Neural cell (in vitro differentiated cells): Measurements from ENCODE around the gene IPO13. TPM values are rescaled to one million over a fixed set of nuclear protein-coding genes. Genes with fewer than 3 reads are reported as not detected.

Experiments
- H2AFZ ChIP-seq: fragments of 200-600, 300-800 bp; sonication (generic), shearing (Covaris generic); 2 replicates; pipeline ENCODE4 v1.6.0; 2014; ENCODE audit warnings: low read depth, mild to moderate bottlenecking, antibody characterized with exemption, low read length, moderate library complexity
- H3F3A ChIP-seq: fragments of 200-600 bp; shearing (Covaris generic); 2 replicates; pipeline ENCODE4 v1.6.1; 2016; ENCODE audit warnings: mild to moderate bottlenecking, moderate library complexity, mixed read lengths, antibody characterized with exemption, low read length; ENCODE audit not compliant: insufficient read depth, poor library complexity, severe bottlenecking
- H3K27ac ChIP-seq: fragments of 200-600, 300-800 bp; sonication (generic), shearing (Covaris generic); 2 replicates; pipeline ENCODE4 v1.5.1; 2014; ENCODE audit warnings: mild to moderate bottlenecking, low read length, moderate library complexity
- H3K27me3 ChIP-seq: fragments of 300-800, 200-600 bp; sonication (generic), shearing (Covaris generic); 2 replicates; pipeline ENCODE4 v1.6.0; 2014; ENCODE audit warnings: mild to moderate bottlenecking, low read depth, low read length, moderate library complexity; ENCODE audit not compliant: insufficient read depth
- H3K36me3 ChIP-seq: fragments of 300-800, 200-600 bp; sonication (generic), shearing (Covaris generic); 2 replicates; pipeline ENCODE4 v1.5.1; 2014; ENCODE audit warnings: mild to moderate bottlenecking, antibody characterized with exemption, low read length, moderate library complexity; ENCODE audit not compliant: insufficient read depth
- H3K4me2 ChIP-seq: fragments of 300-800, 200-600 bp; sonication (generic), shearing (Covaris generic); 2 replicates; pipeline ENCODE4 v1.6.0; 2014; ENCODE audit warnings: mild to moderate bottlenecking, low read length
- H3K4me3 ChIP-seq: fragments of 300-800, 200-600 bp; sonication (generic), shearing (Covaris generic); 2 replicates; pipeline ENCODE4 v1.5.1; 2014; ENCODE audit warnings: mild to moderate bottlenecking, low read length, moderate library complexity
- H3K79me2 ChIP-seq: fragments of 200-600 bp; shearing (Covaris generic); replicated peaks from 2 replicates; pipeline ENCODE4 v1.6.0; 2014; ENCODE audit warnings: mild to moderate bottlenecking, low read length, moderate library complexity; ENCODE audit not compliant: insufficient read depth
- H3K9ac ChIP-seq: fragments of 300-800, 200-600 bp; sonication (generic), shearing (Covaris generic); 2 replicates; pipeline ENCODE4 v1.6.1; 2016; ENCODE audit warnings: mild to moderate bottlenecking, low read length, mixed read lengths
- H3K9me2 ChIP-seq: fragments of 200-600 bp; shearing (Covaris generic); 2 replicates; pipeline ENCODE4 v1.6.1; 2016; ENCODE audit warnings: mild to moderate bottlenecking, low read length, mixed read lengths; ENCODE audit not compliant: insufficient read depth
- H3K9me3 ChIP-seq: fragments of 200-600, 300-800 bp; sonication (generic), shearing (Covaris generic); 2 replicates; pipeline ENCODE4 v1.6.1; 2016; ENCODE audit warnings: mild to moderate bottlenecking, mixed run types, low read length, moderate library complexity, mixed read lengths
- H4K20me1 ChIP-seq: fragments of 200-600 bp; shearing (Covaris generic); 2 replicates; pipeline ENCODE4 v1.6.1; 2016; ENCODE audit warnings: mild to moderate bottlenecking, mixed run types; ENCODE audit not compliant: insufficient read depth
- EP300 ChIP-seq: fragments of 450-650 bp; conservative IDR thresholded peaks from 2 replicates; pipeline ENCODE4 v1.6.1; 2014; ENCODE audit warnings: antibody characterized with exemption, mild to moderate bottlenecking, moderate library complexity; ENCODE audit not compliant: poor library complexity, severe bottlenecking
- EZH2 ChIP-seq: fragments of 200-600, 300-800 bp; shearing (Covaris generic), sonication (generic); IDR thresholded peaks from 2 replicates; pipeline ENCODE4 v1.6.1; 2014; ENCODE audit warnings: antibody characterized with exemption, low read length, borderline replicate concordance, mild to moderate bottlenecking; ENCODE audit not compliant: insufficient read depth, poor library complexity, severe bottlenecking
- MXI1 ChIP-seq: fragments of 450-650 bp; conservative IDR thresholded peaks from 2 replicates; pipeline ENCODE4 v1.6.1; 2014; ENCODE audit warnings: antibody characterized with exemption, mild to moderate bottlenecking; ENCODE audit not compliant: poor library complexity, severe bottlenecking
- POLR2AphosphoS5 ChIP-seq: IDR thresholded peaks from 2 replicates; pipeline ENCODE4 v1.6.1; 2012
- RAD21 ChIP-seq: fragments of 450-650 bp; conservative IDR thresholded peaks from 2 replicates; pipeline ENCODE4 v1.6.1; 2014; ENCODE audit warnings: antibody characterized with exemption, mild to moderate bottlenecking, moderate library complexity
- SMC3 ChIP-seq: fragments of 450-650 bp; conservative IDR thresholded peaks from 2 replicates; pipeline ENCODE4 v1.6.1; 2014; ENCODE audit warnings: antibody characterized with exemption, mild to moderate bottlenecking, moderate library complexity; ENCODE audit not compliant: poor library complexity
- TAF1 ChIP-seq: IDR thresholded peaks from 2 replicates; pipeline ENCODE4 v1.6.1; 2012; ENCODE audit warnings: low read depth
- polyA plus RNA-seq: library from polyadenylated mRNA; depleted of rRNA; stranded (reverse); fragments of >200 nt; gene quantifications from 2 replicates; pipeline ENCODE4 v1.2.3, GENCODE V29; 2014
- TF ChIP-seq, protein P1 (sequence below): fragments of 450-650 bp; IDR thresholded peaks from 2 replicates; pipeline ENCODE4 v1.5.1; 2014; ENCODE audit warnings: antibody characterized with exemption, mild to moderate bottlenecking, moderate library complexity; ENCODE audit not compliant: poor library complexity, severe bottlenecking
- TF ChIP-seq, protein P2 (sequence below): IDR thresholded peaks from 2 replicates; pipeline ENCODE4 v1.6.1; 2012; ENCODE audit warnings: borderline replicate concordance

Gene IPO13
- polyA plus RNA-seq, 1 donor from 2014 or later, result 29.8 TPM

DNA sequence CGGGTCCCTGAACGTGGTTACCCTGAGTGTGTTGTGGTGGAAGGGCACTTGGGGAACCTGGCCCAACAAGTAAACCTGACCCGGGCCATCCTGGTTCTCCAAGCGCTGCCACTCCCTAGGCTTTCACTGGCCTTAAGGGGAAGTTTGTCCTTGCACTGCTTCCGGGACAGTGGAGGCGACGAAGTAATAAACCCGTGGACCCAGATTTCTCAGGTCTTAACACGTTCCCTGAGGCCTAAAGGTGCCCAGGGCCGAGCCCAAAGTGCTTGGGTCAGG lies 44.4 kb downstream of the IPO13 start:
- Histone ChIP-seq H3K9ac (peak overlapping the region; percentile 65), H2AFZ (no peak overlapping the region), H3F3A (no peaks in the 10 kb centered on the region), H3K9me3 (no peaks in the 10 kb centered on the region), H3K36me3 (no peaks in the 10 kb centered on the region), H4K20me1 (no peaks in the 10 kb centered on the region), H3K4me3 (peak overlapping the region; percentile 91), H3K9me2 (no peaks in the 10 kb centered on the region), H3K27ac (no peak overlapping the region), H3K79me2 (no peaks in the 10 kb centered on the region), H3K27me3 (no peaks in the 10 kb centered on the region), H3K4me2 (peak overlapping the region; percentile 73)
- TF ChIP-seq TAF1 (no peak), SMC3 (no peak), EP300 (no peak), EZH2 (no peak), RAD21 (no peak), MXI1 (no peak), POLR2AphosphoS5 (no peak)
- TF ChIP-seq, protein P1, sequence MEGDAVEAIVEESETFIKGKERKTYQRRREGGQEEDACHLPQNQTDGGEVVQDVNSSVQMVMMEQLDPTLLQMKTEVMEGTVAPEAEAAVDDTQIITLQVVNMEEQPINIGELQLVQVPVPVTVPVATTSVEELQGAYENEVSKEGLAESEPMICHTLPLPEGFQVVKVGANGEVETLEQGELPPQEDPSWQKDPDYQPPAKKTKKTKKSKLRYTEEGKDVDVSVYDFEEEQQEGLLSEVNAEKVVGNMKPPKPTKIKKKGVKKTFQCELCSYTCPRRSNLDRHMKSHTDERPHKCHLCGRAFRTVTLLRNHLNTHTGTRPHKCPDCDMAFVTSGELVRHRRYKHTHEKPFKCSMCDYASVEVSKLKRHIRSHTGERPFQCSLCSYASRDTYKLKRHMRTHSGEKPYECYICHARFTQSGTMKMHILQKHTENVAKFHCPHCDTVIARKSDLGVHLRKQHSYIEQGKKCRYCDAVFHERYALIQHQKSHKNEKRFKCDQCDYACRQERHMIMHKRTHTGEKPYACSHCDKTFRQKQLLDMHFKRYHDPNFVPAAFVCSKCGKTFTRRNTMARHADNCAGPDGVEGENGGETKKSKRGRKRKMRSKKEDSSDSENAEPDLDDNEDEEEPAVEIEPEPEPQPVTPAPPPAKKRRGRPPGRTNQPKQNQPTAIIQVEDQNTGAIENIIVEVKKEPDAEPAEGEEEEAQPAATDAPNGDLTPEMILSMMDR, result no peak
- TF ChIP-seq, protein P2, sequence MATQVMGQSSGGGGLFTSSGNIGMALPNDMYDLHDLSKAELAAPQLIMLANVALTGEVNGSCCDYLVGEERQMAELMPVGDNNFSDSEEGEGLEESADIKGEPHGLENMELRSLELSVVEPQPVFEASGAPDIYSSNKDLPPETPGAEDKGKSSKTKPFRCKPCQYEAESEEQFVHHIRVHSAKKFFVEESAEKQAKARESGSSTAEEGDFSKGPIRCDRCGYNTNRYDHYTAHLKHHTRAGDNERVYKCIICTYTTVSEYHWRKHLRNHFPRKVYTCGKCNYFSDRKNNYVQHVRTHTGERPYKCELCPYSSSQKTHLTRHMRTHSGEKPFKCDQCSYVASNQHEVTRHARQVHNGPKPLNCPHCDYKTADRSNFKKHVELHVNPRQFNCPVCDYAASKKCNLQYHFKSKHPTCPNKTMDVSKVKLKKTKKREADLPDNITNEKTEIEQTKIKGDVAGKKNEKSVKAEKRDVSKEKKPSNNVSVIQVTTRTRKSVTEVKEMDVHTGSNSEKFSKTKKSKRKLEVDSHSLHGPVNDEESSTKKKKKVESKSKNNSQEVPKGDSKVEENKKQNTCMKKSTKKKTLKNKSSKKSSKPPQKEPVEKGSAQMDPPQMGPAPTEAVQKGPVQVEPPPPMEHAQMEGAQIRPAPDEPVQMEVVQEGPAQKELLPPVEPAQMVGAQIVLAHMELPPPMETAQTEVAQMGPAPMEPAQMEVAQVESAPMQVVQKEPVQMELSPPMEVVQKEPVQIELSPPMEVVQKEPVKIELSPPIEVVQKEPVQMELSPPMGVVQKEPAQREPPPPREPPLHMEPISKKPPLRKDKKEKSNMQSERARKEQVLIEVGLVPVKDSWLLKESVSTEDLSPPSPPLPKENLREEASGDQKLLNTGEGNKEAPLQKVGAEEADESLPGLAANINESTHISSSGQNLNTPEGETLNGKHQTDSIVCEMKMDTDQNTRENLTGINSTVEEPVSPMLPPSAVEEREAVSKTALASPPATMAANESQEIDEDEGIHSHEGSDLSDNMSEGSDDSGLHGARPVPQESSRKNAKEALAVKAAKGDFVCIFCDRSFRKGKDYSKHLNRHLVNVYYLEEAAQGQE, result no peak

DNA sequence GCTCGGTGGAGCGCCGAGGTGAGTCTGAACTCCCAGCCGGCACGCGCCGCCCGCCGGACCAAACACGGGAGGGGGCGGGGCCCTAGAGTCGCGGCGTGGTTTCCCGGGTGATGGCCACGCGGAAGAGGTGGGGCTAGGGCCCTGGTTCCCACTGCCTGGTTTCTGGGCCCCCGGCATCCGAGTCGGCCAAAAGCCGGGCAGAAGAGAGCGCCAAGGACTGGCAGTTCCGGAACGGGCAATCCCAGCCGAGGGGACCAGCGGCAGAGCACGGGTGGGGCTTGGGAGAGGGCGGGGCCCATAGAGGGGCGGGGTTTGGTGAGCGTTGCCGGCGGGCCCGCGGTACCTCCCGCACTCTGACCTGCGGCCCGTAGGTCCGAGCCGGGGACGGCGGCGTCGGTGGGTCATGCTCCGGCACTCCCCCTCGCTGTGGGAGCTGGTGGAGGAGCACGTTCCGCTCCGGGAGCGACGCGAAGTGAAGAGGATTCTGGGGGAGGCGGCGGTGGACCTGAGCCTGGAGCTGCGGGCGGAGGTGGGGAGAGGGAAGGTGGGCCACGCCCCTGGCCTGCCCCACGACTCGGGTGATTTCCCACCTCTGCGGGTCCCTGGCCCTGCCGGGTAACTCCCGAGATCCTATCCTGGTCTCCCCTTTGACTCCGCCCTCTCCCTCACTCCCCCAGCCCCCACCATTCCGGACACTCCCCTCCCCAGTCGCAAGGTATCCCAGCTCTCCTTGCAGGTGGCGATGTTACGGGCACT lies 44.9 kb downstream of the IPO13 start, which contains the start of gene CCDC24:
Gene CCDC24 (plus strand): TSS at position 124 of the 756 bp plus-strand sequence. CDS start 280 bp downstream, at position 404.
- no peaks in the 10 kb centered on the region for H3K9me3 ChIP-seq
- H3K36me3 ChIP-seq, result no peaks in the 10 kb centered on the region
- H3K9me2 ChIP-seq, result no peaks in the 10 kb centered on the region
- peak within 1 kb of the TSS; percentile 65 for H3K9ac ChIP-seq
- H3F3A ChIP-seq, result no peaks in the 10 kb centered on the region
- H3K4me2 ChIP-seq, result peak within 1 kb of the TSS; percentile 73
- no peaks in the 10 kb centered on the region for H3K79me2 ChIP-seq
- no peaks in the 10 kb centered on the region for H3K27me3 ChIP-seq
- no peak within 1 kb of the TSS for H3K27ac ChIP-seq
- H4K20me1 ChIP-seq, result no peaks in the 10 kb centered on the region
- H3K4me3 ChIP-seq, result peak within 1 kb of the TSS; percentile 91
- H2AFZ ChIP-seq, result peak within 1 kb of the TSS; percentile 33
- TF ChIP-seq MXI1 (peak; percentile 81), RAD21 (no peak)
